Measurements from ENCODE around the gene KLHL40. TPM values are rescaled to one million over a fixed set of nuclear protein-coding genes. Genes with fewer than 3 reads are reported as not detected.

KLHL40 gene
- polyA plus RNA-seq, 1 donor from 2014 or later = not detected

GRCh38 chr3:42697289-42698051 lies 12.1 kb downstream of the KLHL40 start:
- Histone ChIP-seq H3K27ac (ENCODE audit: low read length) (no peak overlapping the region), H3K9ac (ENCODE audit: low read length) (no peak overlapping the region), H3K27me3 (ENCODE audit: insufficient read depth, low read depth, low read length) (no peaks in the 10 kb centered on the region)

GRCh38 chr3:42698216-42698910 lies 13.0 kb downstream of the KLHL40 start:
- no peak overlapping the region for H2AFZ ChIP-seq (ENCODE audit: low read depth, low read length)
- H3K79me2 ChIP-seq (replicated peaks; ENCODE audit: insufficient read depth, low read length) = no peaks in the 10 kb centered on the region
- TF ChIP-seq CTCF (IDR thresholded peaks at IDR 0.05; ENCODE audit: poor library complexity, severe bottlenecking) = no peak
- TF ChIP-seq POLR2AphosphoS5 (IDR thresholded peaks at IDR 0.05) = no peak
- no peak for TF ChIP-seq REST (IDR thresholded peaks at IDR 0.05; ENCODE audit: borderline replicate concordance)
- no peak for TF ChIP-seq RAD21 (conservative IDR thresholded peaks at IDR 0.05)
- TF ChIP-seq SMC3 (conservative IDR thresholded peaks at IDR 0.05; ENCODE audit: poor library complexity) = no peak
- no peak for TF ChIP-seq MXI1 (conservative IDR thresholded peaks at IDR 0.05; ENCODE audit: poor library complexity, severe bottlenecking)
- H3K4me2 ChIP-seq (ENCODE audit: low read length) = no peak overlapping the region
- H3K9me3 ChIP-seq (ENCODE audit: low read length) = no peaks in the 10 kb centered on the region
- no peaks in the 10 kb centered on the region for H4K20me1 ChIP-seq (ENCODE audit: insufficient read depth)
- H3F3A ChIP-seq (ENCODE audit: insufficient read depth, low read length, poor library complexity, severe bottlenecking) = no peaks in the 10 kb centered on the region
- H3K36me3 ChIP-seq (ENCODE audit: insufficient read depth, low read length) = no peaks in the 10 kb centered on the region
- no peak overlapping the region for H3K9ac ChIP-seq (ENCODE audit: low read length)
- H3K27me3 ChIP-seq (ENCODE audit: insufficient read depth, low read depth, low read length) = no peaks in the 10 kb centered on the region
- no peak overlapping the region for H3K27ac ChIP-seq (ENCODE audit: low read length)
- no peak overlapping the region for H3K4me3 ChIP-seq (ENCODE audit: low read length)
- H3K9me2 ChIP-seq (ENCODE audit: insufficient read depth, low read length) = no peaks in the 10 kb centered on the region

More at GRCh38 chr3:42697289-42698051, 12.1 kb downstream of the KLHL40 start:
- Histone ChIP-seq H2AFZ (ENCODE audit: low read depth, low read length) (no peak overlapping the region), H3K9me3 (ENCODE audit: low read length) (no peaks in the 10 kb centered on the region), H3K9me2 (ENCODE audit: insufficient read depth, low read length) (no peaks in the 10 kb centered on the region), H3K79me2 (replicated peaks; ENCODE audit: insufficient read depth, low read length) (no peaks in the 10 kb centered on the region), H3K36me3 (ENCODE audit: insufficient read depth, low read length) (no peaks in the 10 kb centered on the region), H3K4me3 (ENCODE audit: low read length) (no peak overlapping the region), H3F3A (ENCODE audit: insufficient read depth, low read length, poor library complexity, severe bottlenecking) (no peaks in the 10 kb centered on the region), H4K20me1 (ENCODE audit: insufficient read depth) (no peaks in the 10 kb centered on the region), H3K4me2 (ENCODE audit: low read length) (no peak overlapping the region)
- TF ChIP-seq CTCF (IDR thresholded peaks at IDR 0.05; ENCODE audit: poor library complexity, severe bottlenecking) (no peak), MXI1 (conservative IDR thresholded peaks at IDR 0.05; ENCODE audit: poor library complexity, severe bottlenecking) (no peak)
